Stomach smooth muscle (tissue), 2 donors: Measurements from ENCODE around the gene MYO3B.

Source experiments
- H3K27ac ChIP-seq: one replicate; pipeline ENCODE4 v1.7.0; 2013; ENCODE audit warnings: mild to moderate bottlenecking, low read length, inconsistent platforms
- H3K27me3 ChIP-seq, 2 donors: one replicate each; pipeline ENCODE4 v1.7.0; 2013; ENCODE audit warnings: low read length in 2 of 2; ENCODE audit not compliant: insufficient read depth in 2 of 2, control insufficient read depth in 1 of 2
- H3K36me3 ChIP-seq, 2 donors: one replicate each; pipeline ENCODE4 v1.7.0; 2013; ENCODE audit warnings: low read length in 2 of 2; ENCODE audit not compliant: control insufficient read depth in 2 of 2, insufficient read depth in 2 of 2
- H3K4me1 ChIP-seq: one replicate; pipeline ENCODE4 v1.7.0; 2013; ENCODE audit warnings: low read length; ENCODE audit not compliant: control insufficient read depth, insufficient read depth
- H3K4me3 ChIP-seq, 2 donors: one replicate each; pipeline ENCODE4 v1.7.0; 2013; ENCODE audit warnings: low read length in 2 of 2
- H3K9ac ChIP-seq, 2 donors: one replicate each; pipeline ENCODE4 v1.7.0; 2013; ENCODE audit warnings: low read length in 2 of 2, mild to moderate bottlenecking in 1 of 2
- H3K9me3 ChIP-seq, 2 donors: one replicate each; pipeline ENCODE4 v1.7.0; 2013; ENCODE audit warnings: low read length in 2 of 2; ENCODE audit not compliant: control insufficient read depth in 2 of 2
- donor health status: healthy.
- donor health status: Pancreatic carcinoma.

Gene MYO3B

DNA sequence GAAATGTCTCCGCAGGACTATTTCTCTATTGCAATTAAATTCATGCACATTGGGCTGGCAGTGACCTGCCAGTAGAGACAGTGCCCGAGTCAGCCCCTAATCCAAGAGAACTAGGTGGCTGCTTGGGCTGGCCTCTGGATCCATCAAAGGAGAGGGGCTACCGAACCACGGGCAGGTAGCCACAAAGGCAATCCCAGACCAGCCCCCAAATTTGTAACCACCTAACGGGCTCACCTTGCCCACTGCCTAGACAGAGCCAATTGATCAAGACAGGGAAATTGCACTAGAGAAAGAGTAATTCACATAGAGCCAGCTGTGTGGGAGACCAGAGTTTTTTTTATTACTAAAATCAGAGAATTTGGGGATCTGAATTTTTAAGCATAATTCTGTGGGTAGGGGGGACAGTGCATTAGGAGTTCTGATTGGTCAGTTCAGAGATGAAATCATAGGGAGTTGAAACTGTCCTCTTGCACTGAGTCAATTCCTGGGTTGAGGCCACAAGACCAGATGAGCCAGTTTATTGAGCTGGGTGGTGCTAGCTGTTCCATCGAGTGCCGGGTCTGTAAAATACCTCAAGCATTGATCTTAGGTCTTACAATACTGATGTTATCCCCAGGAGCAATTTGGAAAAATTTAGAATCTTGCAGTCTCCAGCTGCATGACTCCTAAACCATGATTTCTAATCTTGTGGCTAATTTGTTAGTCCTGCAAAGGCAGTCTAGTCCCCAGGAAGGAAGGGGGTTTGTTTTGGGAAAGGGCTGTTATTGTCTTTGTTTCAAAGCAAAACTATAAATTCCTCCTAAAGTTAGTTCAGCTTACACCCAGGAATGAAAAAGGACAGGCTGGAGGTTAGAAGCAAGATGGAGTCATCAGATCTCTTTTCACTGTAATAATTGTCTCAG, 276.8 kb downstream of the MYO3B start:
- Histone ChIP-seq H3K27ac (no peak overlapping the region), H3K4me1 (no peaks in the 10 kb centered on the region)

DNA sequence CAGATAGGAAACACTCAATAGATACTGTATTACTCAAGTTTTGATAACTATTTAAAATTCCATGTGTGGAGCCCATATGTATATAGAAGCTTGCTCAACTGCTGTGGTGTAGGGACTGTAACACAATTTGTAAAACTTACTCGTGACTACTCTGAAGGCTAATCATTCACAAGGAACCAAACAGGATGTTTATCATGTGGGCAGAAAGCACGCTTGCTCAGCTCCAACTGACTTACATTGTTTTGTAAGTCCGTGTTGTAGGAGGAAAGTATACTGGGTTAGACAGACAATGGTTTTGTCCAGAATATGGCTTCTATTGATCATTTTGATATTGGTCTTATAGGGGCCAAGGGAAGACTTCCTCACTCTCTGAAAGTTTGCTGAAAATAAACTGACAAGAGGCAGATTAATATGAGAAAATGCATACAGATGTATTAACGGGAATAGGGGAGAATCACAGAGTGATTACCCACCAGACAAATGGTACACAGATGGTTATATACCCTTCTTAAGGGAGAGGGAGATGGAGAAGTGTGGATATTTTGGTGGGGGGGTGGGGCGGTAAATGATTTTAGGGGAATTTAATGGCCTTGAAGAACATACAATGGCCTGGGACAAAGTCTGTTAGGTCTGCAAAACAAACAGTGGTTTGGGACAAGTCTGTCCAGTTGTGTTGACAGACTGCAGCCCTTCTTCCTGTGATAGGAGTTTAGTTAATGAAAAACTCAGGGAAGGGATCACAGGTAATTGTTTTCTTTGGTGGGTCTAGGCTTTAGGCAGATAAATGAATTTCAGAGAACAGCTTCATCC, 277.9 kb downstream of the MYO3B start:
- Histone ChIP-seq H3K36me3 (no peaks in the 10 kb centered on the region), H3K4me3 (no peak overlapping the region), H3K27ac (no peak overlapping the region)

More for the DNA sequence above, 276.8 kb downstream of the MYO3B start:
- H3K9ac ChIP-seq, result no peak overlapping the region
- no peak overlapping the region for H3K4me3 ChIP-seq
- H3K36me3 ChIP-seq, result no peaks in the 10 kb centered on the region
- no peaks in the 10 kb centered on the region for H3K9me3 ChIP-seq
- H3K27me3 ChIP-seq, result no peaks in the 10 kb centered on the region

DNA sequence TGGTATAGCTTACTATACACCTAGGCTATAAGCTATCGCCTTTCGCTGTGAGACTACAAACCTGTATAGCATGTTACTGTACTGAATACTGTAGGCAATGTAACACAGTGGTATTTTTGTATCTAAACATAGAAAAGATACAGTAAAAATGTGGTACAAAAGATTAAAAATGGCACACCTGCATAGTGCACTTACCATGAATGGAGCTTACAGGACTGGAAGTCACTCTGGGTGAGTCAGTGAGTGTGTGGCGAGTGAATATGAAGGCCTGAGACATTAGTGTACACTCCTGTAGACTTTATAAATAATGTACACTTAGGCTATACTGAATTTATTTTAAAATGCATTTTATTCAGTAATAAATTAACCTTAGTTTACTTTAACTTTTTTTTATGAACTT, 279.0 kb downstream of the MYO3B start:
- Histone ChIP-seq H3K4me3 (no peak overlapping the region), H3K27me3 (no peaks in the 10 kb centered on the region), H3K36me3 (no peaks in the 10 kb centered on the region), H3K4me1 (no peaks in the 10 kb centered on the region), H3K27ac (no peak overlapping the region), H3K9me3 (no peaks in the 10 kb centered on the region), H3K9ac (no peak overlapping the region)

More for the DNA sequence above, 277.9 kb downstream of the MYO3B start:
- H3K4me1 ChIP-seq, result no peaks in the 10 kb centered on the region
- H3K9ac ChIP-seq, result no peak overlapping the region
- H3K27me3 ChIP-seq, result no peaks in the 10 kb centered on the region
- H3K9me3 ChIP-seq, result no peaks in the 10 kb centered on the region

- H3K9ac ChIP-seq, result no peak overlapping the region
- no peak overlapping the region for H3K27ac ChIP-seq
- no peaks in the 10 kb centered on the region for H3K27me3 ChIP-seq
- H3K4me3 ChIP-seq, result no peak overlapping the region
- H3K4me1 ChIP-seq, result no peaks in the 10 kb centered on the region
- no peaks in the 10 kb centered on the region for H3K36me3 ChIP-seq
- H3K9me3 ChIP-seq, result no peaks in the 10 kb centered on the region
These were observed 279.8 kb downstream of the MYO3B start for GRCh38 chr2:170457742-170458141.

GRCh38 chr2:170461889-170462288, 283.9 kb downstream of the MYO3B start:
- Histone ChIP-seq H3K9me3 (no peaks in the 10 kb centered on the region), H3K36me3 (no peaks in the 10 kb centered on the region), H3K27me3 (no peaks in the 10 kb centered on the region), H3K4me3 (no peak overlapping the region), H3K27ac (no peak overlapping the region), H3K9ac (no peak overlapping the region), H3K4me1 (no peaks in the 10 kb centered on the region)

DNA sequence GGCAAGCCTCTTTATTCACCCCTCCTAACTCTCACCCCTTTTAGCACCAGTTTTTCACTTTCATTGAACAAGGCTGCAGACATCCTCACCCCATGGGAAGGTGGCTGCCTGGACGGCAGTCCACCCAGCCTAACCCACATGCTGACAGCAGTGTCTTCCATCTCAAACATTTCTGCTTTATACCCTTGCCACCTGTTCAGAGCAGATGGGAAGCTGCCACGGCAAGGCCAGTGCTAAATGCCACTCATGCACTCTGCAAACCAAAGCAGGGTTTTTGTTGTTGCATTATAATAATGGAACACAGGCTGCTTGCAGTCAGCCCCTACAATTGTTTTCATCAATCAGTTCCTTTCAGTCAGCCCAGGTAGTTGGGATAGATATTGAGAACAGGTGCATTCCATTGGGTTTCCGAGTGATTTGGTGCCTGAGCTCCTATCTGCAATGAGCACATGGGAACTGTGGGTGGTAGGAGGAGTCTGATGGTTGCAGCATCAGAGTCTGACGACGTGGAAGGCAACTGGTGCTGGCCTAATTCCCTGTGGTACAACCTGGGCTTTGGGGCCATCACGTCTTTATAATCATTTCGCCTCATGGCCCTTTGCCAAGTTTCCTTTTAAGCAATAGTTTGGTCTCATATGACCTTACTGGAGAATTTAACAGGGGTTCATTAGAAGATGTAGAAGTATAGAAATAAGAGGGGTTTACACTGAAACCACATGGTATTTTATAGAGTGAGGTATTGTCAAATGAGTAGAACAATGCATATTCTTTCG, 284.7 kb downstream of the MYO3B start:
- Histone ChIP-seq H3K4me1 (no peaks in the 10 kb centered on the region), H3K9ac (no peak overlapping the region), H3K9me3 (no peaks in the 10 kb centered on the region), H3K27ac (no peak overlapping the region), H3K4me3 (no peak overlapping the region), H3K36me3 (no peaks in the 10 kb centered on the region), H3K27me3 (no peaks in the 10 kb centered on the region)

GRCh38 chr2:170463206-170463537, 285.2 kb downstream of the MYO3B start:
- Histone ChIP-seq H3K4me1 (no peaks in the 10 kb centered on the region), H3K27ac (no peak overlapping the region), H3K9me3 (no peaks in the 10 kb centered on the region), H3K36me3 (no peaks in the 10 kb centered on the region), H3K4me3 (no peak overlapping the region), H3K9ac (no peak overlapping the region), H3K27me3 (no peaks in the 10 kb centered on the region)

DNA sequence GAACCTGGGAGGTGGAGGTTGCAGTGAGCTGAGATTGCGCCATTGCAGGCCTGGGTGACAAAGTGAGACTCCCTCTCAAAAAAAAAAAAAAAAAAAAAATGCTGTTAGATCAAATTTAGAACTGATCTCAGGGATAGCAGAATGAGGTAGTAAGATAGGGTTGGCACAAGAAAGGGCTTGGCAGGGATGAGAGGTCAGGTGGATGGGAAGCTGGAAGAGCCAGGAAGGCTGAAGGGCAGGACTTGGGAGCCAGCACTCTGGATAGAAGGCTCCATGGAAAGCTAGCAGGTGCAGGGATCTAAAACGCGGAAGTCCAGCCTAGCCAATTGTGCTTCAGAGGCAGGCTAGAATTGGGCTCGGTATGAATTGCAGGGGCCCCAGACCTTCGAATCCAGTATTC, 286.3 kb downstream of the MYO3B start:
- Histone ChIP-seq H3K27ac (no peak overlapping the region), H3K27me3 (no peaks in the 10 kb centered on the region), H3K9me3 (no peaks in the 10 kb centered on the region), H3K36me3 (no peaks in the 10 kb centered on the region), H3K4me1 (no peaks in the 10 kb centered on the region), H3K9ac (no peak overlapping the region), H3K4me3 (no peak overlapping the region)

DNA sequence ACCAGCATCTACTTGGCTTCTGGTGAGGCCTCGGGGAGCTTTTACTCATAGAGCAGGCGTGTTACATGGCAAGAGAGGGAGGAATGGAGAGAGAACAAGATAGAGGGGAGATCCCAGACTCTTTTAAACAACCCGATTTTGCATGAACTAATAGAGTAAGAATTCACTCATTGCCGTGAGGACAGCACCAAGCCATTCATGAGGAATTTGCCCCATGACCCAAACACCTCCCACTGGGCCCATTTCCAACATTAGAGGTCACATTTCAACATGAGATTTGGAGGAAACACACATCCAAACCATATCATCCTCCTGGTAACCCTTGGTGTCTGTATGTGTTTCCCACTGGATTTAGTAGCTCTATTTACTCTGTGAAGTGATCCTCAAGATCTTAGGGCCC, 287.3 kb downstream of the MYO3B start:
- Histone ChIP-seq H3K4me1 (no peaks in the 10 kb centered on the region), H3K4me3 (no peak overlapping the region), H3K27me3 (no peaks in the 10 kb centered on the region), H3K36me3 (no peaks in the 10 kb centered on the region), H3K9ac (no peak overlapping the region), H3K27ac (no peak overlapping the region), H3K9me3 (no peaks in the 10 kb centered on the region)

GRCh38 chr2:170466632-170467031, 288.7 kb downstream of the MYO3B start:
- Histone ChIP-seq H3K4me3 (no peak overlapping the region), H3K4me1 (no peaks in the 10 kb centered on the region), H3K9me3 (no peaks in the 10 kb centered on the region), H3K36me3 (no peaks in the 10 kb centered on the region), H3K9ac (no peak overlapping the region), H3K27me3 (no peaks in the 10 kb centered on the region), H3K27ac (no peak overlapping the region)
